HG03103 (cell line): ENCODE measurements around the gene MCF2L.

Source experiments
- ATAC-seq: cut with Tn5 transposase; IDR thresholded peaks from one replicate; pipeline ENCODE4 v1.9.1; 2021; ENCODE audit warnings: low read depth; ENCODE audit not compliant: unreplicated experiment

MCF2L gene

DNA sequence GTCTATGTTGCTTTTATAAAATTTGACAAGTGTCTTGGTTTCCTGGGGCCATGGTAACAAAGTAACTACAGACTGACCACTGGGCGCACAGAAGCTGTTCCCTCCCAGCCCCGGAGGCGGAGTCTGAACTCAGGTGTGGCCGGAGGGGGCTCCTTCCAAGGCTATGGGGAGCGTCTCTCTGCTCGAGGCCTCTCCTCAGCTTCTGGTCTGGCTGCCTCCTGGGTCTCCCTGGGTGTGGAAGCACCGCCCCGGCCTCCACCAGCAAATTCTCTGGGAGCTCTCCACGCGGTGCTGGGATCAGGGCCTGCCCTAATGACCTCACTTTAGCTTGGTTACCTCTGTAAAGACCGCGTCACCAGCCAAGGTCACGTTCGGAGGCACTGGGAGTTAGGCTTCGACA lies 90.9 kb downstream of the MCF2L start:
- no peak for ATAC-seq

DNA sequence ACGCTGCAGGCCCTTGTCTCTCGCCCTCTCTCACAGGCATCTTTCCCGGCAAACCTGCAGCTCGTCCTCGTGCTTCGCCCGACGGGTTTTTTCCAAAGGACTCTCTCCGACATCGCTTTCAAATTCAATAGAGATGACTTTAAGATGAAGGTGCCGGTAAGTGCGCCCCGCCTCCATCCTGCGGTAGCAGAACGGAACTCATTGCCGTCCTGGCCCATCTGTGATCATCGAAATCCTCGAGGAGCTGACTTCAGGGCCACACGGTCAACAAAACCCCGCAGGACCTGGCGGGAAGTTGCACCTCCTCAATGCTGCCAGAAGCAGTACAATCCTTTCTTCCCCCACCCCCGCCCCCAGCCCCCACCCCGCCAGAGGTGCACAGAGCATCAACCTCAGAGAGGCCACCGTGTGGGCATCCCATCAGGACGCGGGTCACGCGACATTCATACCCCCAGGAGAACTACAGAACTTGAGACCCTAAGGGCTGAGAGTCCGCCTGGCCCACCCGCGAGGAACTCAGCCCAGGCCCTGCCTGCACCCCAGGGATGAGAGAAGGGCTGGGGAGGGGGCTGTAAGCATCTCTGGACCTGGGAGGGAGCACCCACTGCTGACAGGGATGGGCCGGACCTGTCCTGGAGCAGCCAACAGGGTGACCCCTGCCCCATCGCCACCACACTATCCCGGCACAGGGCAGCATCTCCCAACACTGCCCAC lies 91.7 kb downstream of the MCF2L start:
- no peak for ATAC-seq

DNA sequence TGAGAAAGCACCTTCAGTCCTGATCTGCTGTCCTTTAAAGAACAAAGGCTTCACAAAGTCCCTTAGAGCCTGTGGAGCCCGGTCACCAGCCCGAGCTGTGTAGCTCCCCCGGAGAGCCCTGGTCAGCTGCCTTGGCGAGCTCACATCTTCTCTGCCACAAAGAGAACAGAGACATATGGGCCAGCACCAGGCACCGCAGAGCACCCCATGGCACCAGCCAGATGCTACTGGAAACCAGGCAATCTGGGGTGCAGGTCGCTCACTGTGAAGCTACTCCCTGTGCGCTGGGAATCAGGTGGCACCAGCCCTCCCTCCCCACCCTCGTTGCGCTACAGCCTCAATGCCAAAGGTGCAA lies 92.2 kb downstream of the MCF2L start:
- no peak for ATAC-seq

DNA sequence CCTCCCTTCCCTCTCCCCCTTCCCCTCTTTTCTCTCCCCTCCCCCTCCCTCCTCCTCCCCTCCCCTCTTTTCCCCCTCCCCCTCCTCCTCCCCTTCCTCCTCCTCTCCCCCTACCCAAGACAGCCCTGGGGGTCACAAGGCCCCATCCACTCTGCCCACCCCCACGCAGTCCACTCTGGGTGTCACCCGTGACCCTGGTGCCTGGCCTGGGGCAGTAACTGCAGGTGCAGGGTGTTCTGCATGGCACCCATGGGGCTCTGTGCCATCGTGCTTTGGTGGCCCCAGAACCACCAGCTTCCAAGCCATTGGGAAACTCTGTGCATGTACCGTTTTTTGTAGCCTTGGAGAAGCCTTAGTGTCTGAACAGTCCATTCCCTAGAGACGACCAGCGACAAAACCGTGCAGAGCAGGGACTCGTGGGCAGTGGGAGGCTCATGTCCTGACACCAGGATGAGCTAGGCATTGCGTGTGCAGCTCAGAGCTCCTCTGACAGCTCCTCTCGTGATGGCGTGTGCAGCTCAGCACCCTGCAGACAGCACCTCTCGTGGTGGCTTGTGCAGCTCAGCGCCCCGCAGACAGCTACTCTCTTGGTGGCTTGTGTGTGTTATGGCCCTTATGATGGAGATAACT lies 92.9 kb downstream of the MCF2L start:
- ATAC-seq: no peak

DNA sequence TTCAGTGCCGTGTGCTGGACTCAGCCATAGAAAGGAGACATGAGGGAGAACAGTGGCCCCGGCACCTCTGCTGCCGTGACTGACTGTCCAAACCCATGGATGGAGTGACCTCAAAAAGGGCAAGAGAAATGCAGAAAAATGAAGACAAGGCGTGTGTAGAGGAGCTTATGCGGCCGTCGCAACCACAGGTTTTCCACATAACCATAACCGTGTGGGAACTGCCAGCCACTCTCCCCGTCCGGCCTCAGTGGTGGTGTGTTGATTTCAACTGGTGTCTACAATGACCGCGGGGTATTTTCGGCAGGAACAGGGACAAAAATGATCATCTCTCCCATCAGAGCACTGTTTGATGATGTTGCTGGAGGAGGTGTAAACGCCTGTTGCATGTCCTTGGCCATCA lies 93.7 kb downstream of the MCF2L start:
- ATAC-seq: no peak

DNA sequence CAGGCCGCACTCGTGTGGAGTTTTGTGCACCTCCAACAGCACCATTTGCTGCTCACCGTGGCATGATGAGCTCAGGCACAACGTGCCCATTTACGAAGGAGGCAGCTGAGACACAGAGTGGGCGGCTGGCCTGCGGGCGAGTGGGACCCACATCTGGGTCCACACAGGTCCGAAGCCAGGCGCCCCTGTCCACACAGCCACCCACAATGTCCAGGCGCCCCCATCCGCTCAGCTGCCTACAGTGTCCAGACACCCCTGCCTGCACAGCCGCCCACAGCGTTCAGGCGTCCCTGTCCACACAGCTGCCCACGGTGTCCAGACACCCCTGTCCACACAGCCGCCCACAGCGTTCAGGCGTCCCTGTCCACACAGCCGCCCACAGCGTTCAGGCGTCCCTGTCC lies 94.1 kb downstream of the MCF2L start:
- ATAC-seq: no peak

DNA sequence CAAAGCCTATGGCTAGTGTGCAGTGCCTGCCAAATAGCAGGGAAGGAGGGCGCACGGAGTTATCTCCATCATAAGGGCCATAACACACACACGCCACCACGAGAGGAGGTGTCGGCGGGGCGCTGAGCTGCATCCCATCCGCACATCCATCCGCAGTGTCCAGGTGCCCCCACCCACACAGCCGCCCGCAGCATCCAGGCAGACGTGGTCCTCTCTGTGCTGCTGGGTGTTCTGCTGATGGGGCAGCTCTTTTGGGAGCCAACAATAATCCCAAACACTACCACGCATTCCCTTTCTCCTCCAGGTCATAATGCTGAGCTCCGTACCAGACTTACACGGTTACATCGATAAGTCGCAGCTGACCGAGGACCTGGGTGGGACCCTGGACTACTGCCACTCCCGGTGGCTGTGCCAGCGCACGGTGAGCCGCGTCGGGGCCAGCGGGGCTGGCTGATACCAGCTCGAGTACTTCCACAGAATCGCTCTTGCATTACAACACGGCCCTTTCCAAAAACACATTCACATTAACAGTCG lies 95.1 kb downstream of the MCF2L start:
- ATAC-seq: no peak

DNA sequence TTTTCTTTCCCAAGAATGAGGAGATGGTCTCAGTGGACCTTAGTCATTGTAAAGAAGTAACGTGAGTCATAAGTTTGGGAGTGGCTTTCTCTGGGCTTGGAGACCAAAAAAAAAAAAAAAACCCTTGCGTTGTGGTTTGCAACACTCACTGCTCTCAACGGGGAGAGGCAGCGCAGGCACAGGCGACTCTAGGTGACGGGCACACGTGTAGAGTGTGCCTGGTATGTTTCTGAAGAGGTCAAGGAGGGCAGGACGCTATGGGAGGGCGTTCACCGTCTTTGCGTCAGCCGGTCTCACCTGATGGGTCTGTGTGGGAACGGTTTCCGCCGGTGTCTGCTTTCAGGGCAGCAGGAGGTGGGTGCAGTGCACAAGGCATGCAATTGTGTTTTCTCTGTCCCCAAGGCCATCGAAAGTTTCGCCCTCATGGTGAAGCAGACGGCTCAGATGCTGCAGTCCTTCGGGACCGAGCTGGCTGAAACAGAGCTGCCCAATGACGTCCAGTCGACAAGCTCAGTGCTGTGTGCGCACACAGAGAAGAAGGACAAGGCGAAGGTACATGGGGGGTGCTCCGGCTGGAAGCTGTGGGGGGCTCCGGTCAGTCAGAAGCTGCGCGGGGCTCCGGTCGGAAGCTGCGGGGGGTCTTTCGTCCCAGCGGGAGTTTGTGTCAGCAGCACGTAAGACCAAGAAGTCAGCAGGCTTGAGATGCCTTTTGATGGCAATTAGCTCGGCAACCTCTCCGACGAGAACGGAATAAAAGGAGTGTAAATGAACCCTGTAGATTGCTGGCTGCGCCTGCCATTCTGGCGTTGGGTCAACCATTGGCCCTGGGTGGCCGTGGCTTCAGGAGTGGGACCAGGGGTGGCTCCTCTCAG lies 95.8 kb downstream of the MCF2L start:
- no peak for ATAC-seq

DNA sequence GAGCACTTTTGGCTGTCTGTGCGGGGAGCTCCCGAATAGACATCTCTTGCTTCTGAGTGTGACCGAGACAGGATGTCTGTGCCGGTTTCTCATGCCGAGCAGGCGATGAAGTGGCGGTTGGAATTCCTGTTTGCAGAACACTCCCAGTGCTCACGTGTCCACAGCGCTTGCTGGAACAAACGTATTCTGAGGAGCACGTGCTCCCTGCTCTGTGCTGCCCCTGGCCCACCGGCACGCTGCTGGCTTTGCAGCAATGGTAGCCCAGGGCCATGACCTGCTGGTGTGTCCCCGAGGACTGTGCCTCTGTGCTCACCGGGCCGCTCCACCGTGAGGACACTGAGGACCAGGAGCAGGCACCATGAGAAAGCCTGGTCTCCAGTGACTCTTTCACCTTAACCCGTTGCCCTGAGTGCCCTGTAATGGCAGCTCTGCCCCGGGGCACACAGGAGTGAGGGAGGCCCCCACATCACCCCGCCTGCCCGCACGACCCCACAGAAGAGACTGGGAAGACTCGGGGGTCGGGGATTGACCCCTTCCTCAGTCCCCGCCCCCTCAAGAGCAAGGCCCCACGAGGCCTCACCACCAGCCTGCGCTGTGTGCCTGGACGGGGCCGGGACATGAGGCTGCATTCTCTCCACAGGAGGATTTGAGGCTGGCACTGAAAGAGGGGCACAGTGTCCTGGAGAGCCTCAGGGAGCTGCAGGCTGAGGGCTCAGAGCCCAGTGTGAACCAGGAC lies 96.6 kb downstream of the MCF2L start:
- ATAC-seq: no peak

DNA sequence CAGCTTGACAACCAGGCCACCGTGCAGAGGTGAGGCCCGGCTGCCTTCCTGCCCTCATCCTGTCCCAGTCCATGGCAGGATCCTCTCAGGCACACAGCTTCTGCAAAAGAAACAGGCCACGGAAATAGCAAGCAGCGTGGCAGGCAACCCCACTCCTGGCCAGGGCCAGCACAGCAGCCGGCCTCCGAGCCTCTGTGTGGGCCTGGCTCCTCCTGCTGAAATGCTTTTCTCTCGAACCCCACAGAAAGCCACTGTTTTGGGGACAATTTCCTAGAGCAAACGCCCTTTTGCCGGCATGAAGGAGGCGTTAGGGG lies 97.1 kb downstream of the MCF2L start:
- ATAC-seq: no peak

DNA sequence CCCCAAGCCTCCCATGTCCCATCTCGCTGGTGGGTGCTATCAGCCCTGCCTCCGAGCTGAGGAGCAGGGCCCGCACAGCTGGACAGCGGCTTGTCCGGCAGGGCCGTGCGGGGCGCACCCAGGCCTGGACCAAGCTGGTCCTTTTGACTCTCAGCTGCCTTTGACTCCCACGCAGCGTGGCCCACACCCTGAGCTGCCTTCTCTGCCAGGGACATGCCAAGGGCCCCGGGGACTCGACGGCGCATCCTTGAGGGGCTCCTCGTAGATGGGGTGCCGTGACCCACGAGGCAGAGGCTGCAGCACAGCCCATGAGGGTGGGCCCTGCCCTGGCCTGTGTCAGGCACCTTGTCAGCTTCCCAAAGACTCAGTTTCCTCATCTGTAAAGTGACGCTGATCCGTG lies 97.7 kb downstream of the MCF2L start:
- no peak for ATAC-seq

DNA sequence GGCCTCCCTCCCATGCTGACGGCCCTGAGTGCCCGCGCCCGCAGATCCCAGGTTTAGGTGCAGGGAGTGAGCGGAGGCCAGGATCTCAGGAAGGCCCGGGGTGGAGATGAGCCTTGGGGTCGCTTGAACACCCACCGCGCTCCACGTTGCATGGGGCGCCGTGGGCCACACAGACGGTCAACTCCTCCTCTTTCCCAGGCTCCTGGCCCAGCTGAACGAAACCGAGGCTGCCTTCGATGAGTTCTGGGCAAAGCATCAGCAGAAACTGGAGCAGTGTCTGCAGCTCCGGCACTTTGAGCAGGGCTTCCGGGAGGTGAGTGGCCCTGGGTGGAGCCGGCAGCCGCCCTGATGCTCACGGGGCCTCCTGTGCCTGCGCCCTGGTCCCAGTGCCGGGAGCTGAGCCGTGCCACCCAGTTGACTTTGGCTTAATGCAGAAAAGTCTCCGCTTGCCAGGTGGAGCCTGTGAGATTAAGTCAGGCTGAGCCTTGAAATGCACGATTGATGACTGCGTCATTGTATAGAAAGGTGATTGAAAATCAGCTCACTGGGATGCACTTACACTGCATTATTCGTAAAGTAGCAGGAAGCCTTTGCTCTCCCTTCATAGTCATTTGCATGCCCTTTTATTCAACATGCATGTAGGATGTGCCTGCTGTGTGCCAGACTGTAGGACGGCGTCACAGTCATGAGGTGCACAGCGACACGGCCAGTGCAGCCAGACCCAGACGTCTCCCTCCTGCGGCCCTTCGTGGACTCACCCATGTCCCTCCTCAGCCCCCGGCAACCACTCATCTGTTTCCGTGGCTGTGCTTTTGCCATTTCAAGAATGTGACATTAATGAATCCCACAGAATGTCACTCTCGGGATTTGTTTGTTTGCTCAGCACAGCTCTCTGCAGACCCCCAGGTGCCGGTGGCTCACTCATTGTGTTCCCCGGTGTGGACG lies 101.1 kb downstream of the MCF2L start:
- no peak for ATAC-seq

DNA sequence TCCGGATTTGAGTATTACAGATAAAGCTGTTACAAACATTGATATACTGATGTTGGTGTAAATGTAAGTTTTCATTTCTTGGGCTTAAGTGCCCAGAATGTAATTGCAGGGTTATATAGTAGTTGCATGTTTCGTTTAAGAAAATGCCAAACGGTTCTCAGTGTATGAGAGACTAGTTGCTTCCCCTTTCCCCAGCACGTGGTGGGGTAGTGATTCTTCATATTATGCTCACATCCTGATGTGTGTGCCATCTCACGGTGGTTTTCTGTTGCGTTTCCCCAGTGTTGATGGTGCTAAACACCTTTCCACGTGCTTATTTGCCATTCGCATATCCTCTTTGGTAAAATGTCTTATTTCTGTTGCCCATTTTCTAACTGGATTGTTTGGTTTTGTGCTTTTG lies 101.8 kb downstream of the MCF2L start:
- no peak for ATAC-seq

DNA sequence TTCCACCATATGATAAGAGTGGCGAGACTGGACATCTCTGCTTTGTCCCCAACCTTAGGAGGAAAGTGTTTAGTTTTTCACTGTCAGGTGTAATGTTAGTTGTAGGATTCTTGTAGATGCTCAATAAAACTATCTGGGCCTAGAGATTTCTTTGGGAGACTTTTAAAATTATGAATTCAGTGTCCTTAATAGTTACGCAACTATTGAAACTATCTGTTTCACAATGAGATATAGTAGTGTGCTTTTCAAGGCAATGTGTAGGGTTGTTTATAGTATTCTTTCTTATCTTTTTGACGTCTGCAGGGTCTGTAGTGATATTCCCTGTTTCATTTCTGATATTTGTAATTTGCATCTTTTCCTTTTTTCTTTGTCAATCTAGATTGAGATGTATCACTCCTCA lies 103.4 kb downstream of the MCF2L start:
- no peak for ATAC-seq

DNA sequence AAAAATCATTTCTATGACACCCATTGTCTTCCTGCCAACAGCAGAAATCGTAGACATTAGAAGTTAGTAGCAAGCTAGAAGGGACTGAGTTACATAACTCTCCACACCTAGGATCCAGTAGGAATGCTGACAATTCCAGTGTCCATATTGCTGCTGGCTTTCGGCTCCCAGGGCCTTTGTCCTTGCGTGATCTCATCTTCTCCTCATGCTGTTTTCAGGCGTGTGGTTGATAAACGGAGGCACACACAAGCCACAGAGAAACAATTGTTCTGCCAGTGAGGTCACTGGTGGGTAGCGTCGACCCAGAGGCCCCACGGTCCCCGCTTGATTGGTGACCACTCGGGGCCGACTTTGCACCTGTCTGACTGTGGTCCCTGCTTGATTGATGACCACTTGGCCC lies 104.9 kb downstream of the MCF2L start:
- no peak for ATAC-seq

DNA sequence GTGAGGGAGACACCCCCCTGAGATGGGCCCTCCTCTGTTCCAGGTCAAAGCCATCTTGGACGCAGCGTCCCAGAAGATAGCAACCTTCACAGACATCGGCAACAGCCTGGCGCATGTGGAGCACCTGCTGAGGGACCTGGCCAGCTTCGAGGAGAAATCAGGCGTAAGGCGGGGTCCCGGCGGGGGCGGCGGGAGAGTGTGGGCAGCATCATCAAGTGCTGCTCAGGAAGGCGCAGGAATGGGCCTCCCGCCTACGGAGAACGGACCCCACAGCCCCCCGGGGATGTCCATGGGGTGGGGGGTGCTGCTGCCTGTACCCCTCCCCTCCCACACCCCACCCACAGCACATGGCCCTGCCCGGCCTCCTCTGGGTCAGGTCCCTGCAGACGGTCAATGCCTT lies 105.4 kb downstream of the MCF2L start:
- ATAC-seq: no peak

DNA sequence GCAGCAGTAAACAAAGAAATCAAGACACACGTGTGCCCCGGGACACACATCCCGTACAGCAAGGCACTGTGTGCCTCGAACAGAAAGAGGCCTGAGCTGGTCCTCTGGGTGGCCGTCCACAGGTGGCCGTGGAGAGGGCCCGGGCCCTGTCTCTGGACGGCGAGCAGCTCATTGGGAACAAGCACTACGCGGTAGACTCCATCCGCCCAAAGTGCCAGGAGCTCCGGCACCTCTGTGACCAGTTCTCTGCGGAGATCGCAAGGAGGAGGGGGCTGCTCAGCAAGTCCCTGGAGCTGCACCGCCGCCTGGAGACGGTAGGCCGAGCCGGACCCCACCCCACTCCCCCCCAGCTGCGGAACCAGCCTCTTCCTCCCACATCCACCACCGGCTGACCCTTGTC lies 105.9 kb downstream of the MCF2L start:
- no peak for ATAC-seq

DNA sequence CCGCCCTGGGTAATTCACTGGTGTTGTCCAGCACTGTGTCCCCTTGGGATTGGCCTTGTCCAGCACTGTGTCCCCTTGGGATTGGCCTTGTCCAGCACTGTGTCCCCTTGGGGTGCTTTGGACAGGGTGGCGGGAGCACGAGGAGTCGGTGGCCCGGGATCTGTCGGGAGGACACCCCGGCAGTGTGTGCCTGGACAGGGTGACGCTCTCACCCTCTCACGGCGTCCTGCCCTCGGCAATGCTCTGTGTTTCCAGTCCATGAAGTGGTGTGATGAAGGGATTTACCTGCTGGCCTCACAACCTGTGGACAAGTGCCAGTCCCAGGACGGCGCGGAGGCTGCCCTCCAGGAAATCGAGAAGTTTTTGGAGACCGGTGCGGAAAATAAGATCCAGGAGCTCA lies 106.7 kb downstream of the MCF2L start:
- no peak for ATAC-seq

DNA sequence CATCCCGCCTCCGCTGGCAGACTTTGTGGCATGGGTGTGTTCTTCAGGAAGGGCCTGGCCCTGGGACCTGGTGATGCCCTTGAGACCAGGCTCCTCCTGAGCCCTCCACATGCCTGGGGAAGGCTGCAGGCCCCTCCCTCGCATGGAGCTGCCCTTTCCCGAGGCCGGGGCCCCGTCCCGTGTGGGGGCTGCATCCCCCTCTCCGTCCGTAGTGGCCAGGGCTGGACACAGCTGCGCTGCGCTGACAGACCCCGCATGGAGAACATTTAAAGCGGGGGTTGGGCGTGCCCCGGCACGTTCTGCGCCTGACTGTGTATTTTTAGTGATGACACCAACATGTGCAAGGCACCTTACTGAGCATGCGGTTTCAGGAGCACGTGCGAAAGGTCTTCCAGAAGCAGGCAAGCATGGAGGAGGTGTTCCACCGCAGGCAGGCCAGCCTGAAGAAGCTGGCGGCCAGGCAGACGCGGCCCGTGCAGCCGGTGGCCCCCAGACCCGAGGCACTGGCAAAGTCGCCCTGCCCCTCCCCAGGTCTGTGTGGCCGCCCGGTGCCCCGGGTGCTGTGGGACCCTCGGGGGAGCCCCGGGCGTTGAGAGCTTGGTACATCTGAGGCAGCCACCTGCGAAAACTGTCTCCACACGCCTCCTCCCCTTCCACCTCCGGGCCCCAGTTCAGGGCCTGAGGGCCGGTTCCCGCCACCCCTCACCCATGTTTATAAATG lies 107.8 kb downstream of the MCF2L start:
- ATAC-seq: no peak
